ENCODE results near the gene NUFIP2. TPM values are rescaled to one million over a fixed set of nuclear protein-coding genes. Genes with fewer than 3 reads are reported as not detected.

Gene NUFIP2
- total and polyA plus RNA-seq, 10 of the 15 experiments (the other 5 are each of a cell fraction or from before 2014, with no cell fraction given): 3.7 to 32.3 (median 14.5) TPM

GRCh38 chr17:29251184-29251583 lies 42.8 kb downstream of the NUFIP2 start:
- in situ Hi-C loops (cut with MboI) (no loop called here), intact Hi-C loops (cut with micrococcal nuclease; ENCODE audit: unreplicated experiment) (no loop called here)
- Histone ChIP-seq H3K36me3 (ENCODE audit: control insufficient read depth in 2 of 2, insufficient read depth in 2 of 2, low read length in 1 of 2) (peaks cover 0 to 4% of the 10 kb centered on the region in 2 experiments; a peak in 1 of 4 replicates), H2AFZ (ENCODE audit: control insufficient read depth, low read depth, low read length) (no peak overlapping the region), H3K4me1 (ENCODE audit: control insufficient read depth, insufficient read depth, low read length) (no peaks in the 10 kb centered on the region), H3K4me2 (ENCODE audit: control insufficient read depth, insufficient read depth) (no peak overlapping the region), H3K4me3 (no peak overlapping the region), H4K20me1 (ENCODE audit: control insufficient read depth, insufficient read depth) (no peaks in the 10 kb centered on the region), H3K9me3 (replicated peaks; ENCODE audit: control insufficient read depth, insufficient read depth, low read length) (no peaks in the 10 kb centered on the region), H3K9ac (ENCODE audit: control insufficient read depth, insufficient read depth, low read length) (no peak overlapping the region), H3K79me2 (ENCODE audit: control insufficient read depth, insufficient read depth, low read length) (no peaks in the 10 kb centered on the region), H3K27ac (ENCODE audit: control insufficient read depth, insufficient read depth) (no peak overlapping the region), H3K27me3 (replicated peaks in 1 of 2; ENCODE audit: control insufficient read depth in 2 of 2, insufficient read depth in 2 of 2, low read length in 1 of 2) (no peaks in the 10 kb centered on the region)
- ChIA-PET POLR2A (interaction anchor here (0.6 kb wide), 1 partner anchor 203 kb away, joined by 3 read pairs; no protein-coding TSS in a partner anchor), CTCF (interaction anchor here (0.8 to 4.7 kb wide), 8 partner anchors 11 to 134 kb away, joined by 3 to 27 read pairs (median 5); no protein-coding TSS in a partner anchor), RAD21 (ENCODE audit: unreplicated experiment) (interaction anchor here (0.6 to 0.7 kb wide), 2 partner anchors 151 to 214 kb away, joined by 3 read pairs; no protein-coding TSS in a partner anchor), SMC1A (ENCODE audit: uncharacterized antibody, unreplicated experiment) (interaction anchor here (1.1 to 2.7 kb wide), 5 partner anchors 9 to 40 kb away, joined by 3 to 12 read pairs (median 5); no protein-coding TSS in a partner anchor)
- BruUV-seq (replicated peaks): no TSS peak
- FAIRE-seq: no peak
- DNase-seq (ENCODE audit: low read depth, low spot score): no peak
- 2% methylated on average over 2 of the region's 2 CpGs for WGBS (ENCODE audit: insufficient coverage, insufficient replicate concordance, low lambda C conversion rate, missing lambda C conversion rate)
- ATAC-seq: no peak
- TF ChIP-seq ESRRA (IDR thresholded peaks at IDR 0.05; ENCODE audit: low read length) (no peak), YBX1 (IDR thresholded peaks at IDR 0.05) (no peak), BCLAF1 (IDR thresholded peaks at IDR 0.05) (no peak), TARDBP (IDR thresholded peaks at IDR 0.05; ENCODE audit: borderline replicate concordance) (no peak), PML (IDR thresholded peaks at IDR 0.05; ENCODE audit: low read length) (no peak), NFYA (IDR thresholded peaks at IDR 0.05; ENCODE audit: borderline replicate concordance, low read depth, low read length) (no peak), CEBPB (IDR thresholded peaks at IDR 0.05; ENCODE audit: borderline replicate concordance in 1 of 2, low read depth in 2 of 2, low read length in 2 of 2) (no peak), JUND (IDR thresholded peaks at IDR 0.05; ENCODE audit: low read depth, low read length) (no peak), SREBF1 (IDR thresholded peaks at IDR 0.05; ENCODE audit: low read length) (no peak), HDAC2 (IDR thresholded peaks at IDR 0.05) (no peak), ZBTB11 (CRISPR knock-in tag; IDR thresholded peaks at IDR 0.05) (no peak), BACH1 (IDR thresholded peaks at IDR 0.05; ENCODE audit: borderline replicate concordance) (no peak), BCL3 (IDR thresholded peaks at IDR 0.05; ENCODE audit: borderline replicate concordance, insufficient read depth, low read depth, low read length, poor library complexity, severe bottlenecking) (no peak)
